NCI-H748 (cell line): ENCODE measurements around the gene SELPLG.
"Not testable (repeated sequence)": the region's sequence is repeated elsewhere in the genome, so short reads cannot be mapped to it uniquely, and the experiment has no call there.

Experiments
- DNase-seq: peaks from one replicate; lab custom pipeline; 2025; ENCODE audit not compliant: unreplicated experiment; lab: John Stamatoyannopoulos, UW

The SELPLG gene

GRCh38 chr12:108638997-108639822 is 5.5 kb upstream of the SELPLG start:
- no peak for DNase-seq

GRCh38 chr12:108638141-108638827 is 4.6 kb upstream of the SELPLG start:
- DNase-seq, result no peak

GRCh38 chr12:108637222-108637971 is 3.7 kb upstream of the SELPLG start:
- DNase-seq, result no peak

- no peak for DNase-seq
Measured at GRCh38 chr12:108635997-108636808, 2.5 kb upstream of the SELPLG start.

- no peak for DNase-seq
Measured at GRCh38 chr12:108635201-108635996, 1.7 kb upstream of the SELPLG start.

GRCh38 chr12:108634341-108634751 is 652 bp upstream of the SELPLG start:
- DNase-seq, result no peak

- DNase-seq, result no peak
Measured at GRCh38 chr12:108633081-108633533, 587 bp downstream of the SELPLG start.

GRCh38 chr12:108631261-108631660 is 2.4 kb downstream of the SELPLG start:
- DNase-seq, result not testable (repeated sequence)

GRCh38 chr12:108630481-108631207 is 3.0 kb downstream of the SELPLG start:
- no peak for DNase-seq

GRCh38 chr12:108629824-108630476 is 3.7 kb downstream of the SELPLG start:
- no peak for DNase-seq

- DNase-seq, result no peak
Measured at GRCh38 chr12:108629151-108629550, 4.5 kb downstream of the SELPLG start.

GRCh38 chr12:108627134-108627920 is 6.4 kb downstream of the SELPLG start:
- no peak for DNase-seq

GRCh38 chr12:108625228-108625627 is 8.5 kb downstream of the SELPLG start:
- DNase-seq, result no peak

GRCh38 chr12:108623577-108623976 is 10.1 kb downstream of the SELPLG start:
- no peak for DNase-seq

GRCh38 chr12:108622921-108623514 is 10.7 kb downstream of the SELPLG start:
- DNase-seq, result no peak

- peak; percentile 79 for DNase-seq
Measured at GRCh38 chr12:108622421-108622820, 11.3 kb downstream of the SELPLG start.

GRCh38 chr12:108621161-108621560 is 12.5 kb downstream of the SELPLG start:
- no peak for DNase-seq
